Measurements from ENCODE around the gene MARCHF3. TPM values are rescaled to one million over a fixed set of nuclear protein-coding genes. Genes with fewer than 3 reads are reported as not detected.

The MARCHF3 gene
- polyA plus RNA-seq, 3 donors, result 2.8 to 37.9 (median 29.9) TPM

Other genes starting within 250 kb of the MARCHF3 start
- gene C5orf63, start 42.9 kb upstream of the MARCHF3 start, polyA plus RNA-seq, result 1 to 10 TPM; 1.9 to 4.7 (median 4.7) TPM